GM19452 (cell line): Measurements from ENCODE around the gene ACKR4.
"Not testable (repeated sequence)": the region's sequence is repeated elsewhere in the genome, so short reads cannot be mapped to it uniquely, and the experiment has no call there.

Experiments
- ATAC-seq: cut with Tn5 transposase; IDR thresholded peaks from one replicate; pipeline ENCODE4 v1.9.1; 2021; ENCODE audit not compliant: unreplicated experiment

The ACKR4 gene

GRCh38 chr3:132638706-132639105, 41.6 kb downstream of the ACKR4 start:
- no peak for ATAC-seq

- ATAC-seq: not testable (repeated sequence)
These were observed 44.4 kb downstream of the ACKR4 start for GRCh38 chr3:132641427-132641826.

- ATAC-seq: no peak
These were observed 44.9 kb downstream of the ACKR4 start for GRCh38 chr3:132641837-132642538.

GRCh38 chr3:132642539-132642847, 45.4 kb downstream of the ACKR4 start:
- no peak for ATAC-seq

GRCh38 chr3:132643366-132643765, 46.3 kb downstream of the ACKR4 start:
- no peak for ATAC-seq

GRCh38 chr3:132645058-132645457, 48.0 kb downstream of the ACKR4 start:
- no peak for ATAC-seq

- ATAC-seq: no peak
These were observed 53.1 kb downstream of the ACKR4 start for GRCh38 chr3:132650153-132650552.
